Measurements from ENCODE around the gene IHH.

DNA sequence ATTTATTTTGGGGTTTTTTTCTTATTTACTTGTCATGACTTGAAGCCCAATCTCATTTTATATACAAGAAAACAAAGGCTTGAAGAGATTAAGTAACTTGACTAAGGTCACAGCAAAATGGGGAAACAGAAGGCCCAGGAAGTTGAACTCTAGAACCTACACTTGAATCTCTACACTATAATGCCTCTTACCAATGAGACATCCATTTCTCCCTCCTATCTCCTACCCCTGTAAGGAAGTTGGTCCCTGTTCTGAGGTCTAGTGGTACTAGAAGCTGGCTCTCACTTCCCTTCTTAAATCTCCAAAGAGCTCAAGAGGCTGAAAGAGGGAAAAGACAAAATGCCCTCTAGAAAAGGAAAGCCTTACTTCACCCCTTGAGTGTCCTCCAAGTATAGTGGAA is 25.5 kb upstream of the IHH start:
- TF ChIP-seq, protein P1, sequence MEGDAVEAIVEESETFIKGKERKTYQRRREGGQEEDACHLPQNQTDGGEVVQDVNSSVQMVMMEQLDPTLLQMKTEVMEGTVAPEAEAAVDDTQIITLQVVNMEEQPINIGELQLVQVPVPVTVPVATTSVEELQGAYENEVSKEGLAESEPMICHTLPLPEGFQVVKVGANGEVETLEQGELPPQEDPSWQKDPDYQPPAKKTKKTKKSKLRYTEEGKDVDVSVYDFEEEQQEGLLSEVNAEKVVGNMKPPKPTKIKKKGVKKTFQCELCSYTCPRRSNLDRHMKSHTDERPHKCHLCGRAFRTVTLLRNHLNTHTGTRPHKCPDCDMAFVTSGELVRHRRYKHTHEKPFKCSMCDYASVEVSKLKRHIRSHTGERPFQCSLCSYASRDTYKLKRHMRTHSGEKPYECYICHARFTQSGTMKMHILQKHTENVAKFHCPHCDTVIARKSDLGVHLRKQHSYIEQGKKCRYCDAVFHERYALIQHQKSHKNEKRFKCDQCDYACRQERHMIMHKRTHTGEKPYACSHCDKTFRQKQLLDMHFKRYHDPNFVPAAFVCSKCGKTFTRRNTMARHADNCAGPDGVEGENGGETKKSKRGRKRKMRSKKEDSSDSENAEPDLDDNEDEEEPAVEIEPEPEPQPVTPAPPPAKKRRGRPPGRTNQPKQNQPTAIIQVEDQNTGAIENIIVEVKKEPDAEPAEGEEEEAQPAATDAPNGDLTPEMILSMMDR (IDR thresholded peaks at IDR 0.05): no peak
- no peak for TF ChIP-seq ZFX (IDR thresholded peaks at IDR 0.05; ENCODE audit: borderline replicate concordance)

Measured in 22Rv1 (cell line).